HepG2 (cell line): ENCODE data around the gene GYS1. TPM values are rescaled to one million over a fixed set of nuclear protein-coding genes. Genes with fewer than 3 reads are reported as not detected.

Source experiments
- FOXK1 ChIP-seq: sonication (generic); formaldehyde crosslinking; IDR thresholded peaks from 2 replicates; pipeline ENCODE4 v1.4.0; 2020; ENCODE audit warnings: low read depth, missing genetic modification reagents, borderline replicate concordance
- HOXA9 ChIP-seq: sonication (generic); formaldehyde crosslinking; IDR thresholded peaks from 2 replicates; pipeline ENCODE4 v1.8.1; 2022; ENCODE audit warnings: missing genetic modification reagents, mild to moderate bottlenecking, moderate library complexity, borderline replicate concordance
- HOXD1 ChIP-seq: sonication (generic); formaldehyde crosslinking; IDR thresholded peaks from 2 replicates; pipeline ENCODE4 v1.5.0; 2020; ENCODE audit warnings: missing genetic modification reagents
- POLR2AphosphoS5 ChIP-seq: IDR thresholded peaks from 2 replicates; pipeline ENCODE4 v1.6.1; 2012; ENCODE audit warnings: low read depth, low read length
- SMYD3 ChIP-seq: sonication (generic); formaldehyde crosslinking; IDR thresholded peaks from 2 replicates; pipeline ENCODE4 v1.8.1; 2023; ENCODE audit warnings: mild to moderate bottlenecking, missing genetic modification reagents
- SP1 ChIP-seq, 2 experiments: fragments of 450-650 bp in 1 of 2; sonication (generic) in 1 of 2; formaldehyde crosslinking in 1 of 2; IDR thresholded peaks; 2 replicates each; pipeline versions ENCODE4 v1.4.0 to v1.6.1; 2016 to 2020; ENCODE audit warnings: missing genetic modification reagents in 1 of 2
- ZNF510 ChIP-seq: sonication (generic); formaldehyde crosslinking; IDR thresholded peaks from 2 replicates; pipeline ENCODE4 v1.4.0; 2020; ENCODE audit warnings: low read depth, mild to moderate bottlenecking, missing genetic modification reagents
- ZNF598 ChIP-seq: sonication (generic); formaldehyde crosslinking; IDR thresholded peaks from 2 replicates; pipeline ENCODE4 v1.5.1; 2020; ENCODE audit warnings: mild to moderate bottlenecking, missing genetic modification reagents, borderline replicate concordance
- polyA plus RNA-seq, 8 experiments: library from polyadenylated mRNA; depleted of rRNA in 3 of 8; stranded (reverse) in 7 of 8; unstranded in 1 of 8; fragments of >200 nt; fragmentation: Illumina TruSeq in 4 of 8; extraction: Trizol in 4 of 8; gene quantifications; 2 replicates each; pipeline versions ENCODE4 v1.2.1 to v1.2.3, GENCODE V29; 2011 to 2016; ENCODE audit warnings: low read depth in 4 of 8, missing spikeins in 1 of 8, mixed read lengths in 1 of 8; ENCODE audit not compliant: insufficient read depth in 1 of 8
- total RNA-seq, 5 experiments: library from RNA; depleted of rRNA; stranded (reverse); fragments of >200 nt; fragmentation: Illumina TruSeq; extraction: Trizol; gene quantifications; 2 replicates each; pipeline ENCODE4 v1.2.3, GENCODE V29; 2016; ENCODE audit warnings: low read depth in 1 of 5
- TF ChIP-seq, protein P1 (sequence below): sonication (generic); formaldehyde crosslinking; IDR thresholded peaks from 2 replicates; pipeline ENCODE4 v1.4.0; 2020; ENCODE audit warnings: mild to moderate bottlenecking, missing genetic modification reagents
- TF ChIP-seq, protein P2 (sequence below): IDR thresholded peaks from 2 replicates; pipeline ENCODE4 v1.6.1; 2016; ENCODE audit warnings: low read depth
- TF ChIP-seq, protein P3 (sequence below): sonication (generic); formaldehyde crosslinking; IDR thresholded peaks from 2 replicates; pipeline ENCODE4 v1.8.1; 2023; ENCODE audit warnings: mild to moderate bottlenecking, inconsistent platforms, moderate library complexity, missing genetic modification reagents, borderline replicate concordance
- TF ChIP-seq, protein P4 (sequence below): IDR thresholded peaks from 2 replicates; pipeline ENCODE4 v1.6.1; 2012; ENCODE audit warnings: low read length, improper control_type of control experiment
- TF ChIP-seq, protein P5 (sequence below): sonication (generic); formaldehyde crosslinking; IDR thresholded peaks from 2 replicates; pipeline ENCODE4 v1.4.0; 2020; ENCODE audit warnings: missing genetic modification reagents

Gene GYS1
- total and polyA plus RNA-seq, 2 of the 13 experiments (the other 11 are each of a cell fraction or from before 2014, with no cell fraction given) = 18.4 to 42.1 TPM

DNA sequence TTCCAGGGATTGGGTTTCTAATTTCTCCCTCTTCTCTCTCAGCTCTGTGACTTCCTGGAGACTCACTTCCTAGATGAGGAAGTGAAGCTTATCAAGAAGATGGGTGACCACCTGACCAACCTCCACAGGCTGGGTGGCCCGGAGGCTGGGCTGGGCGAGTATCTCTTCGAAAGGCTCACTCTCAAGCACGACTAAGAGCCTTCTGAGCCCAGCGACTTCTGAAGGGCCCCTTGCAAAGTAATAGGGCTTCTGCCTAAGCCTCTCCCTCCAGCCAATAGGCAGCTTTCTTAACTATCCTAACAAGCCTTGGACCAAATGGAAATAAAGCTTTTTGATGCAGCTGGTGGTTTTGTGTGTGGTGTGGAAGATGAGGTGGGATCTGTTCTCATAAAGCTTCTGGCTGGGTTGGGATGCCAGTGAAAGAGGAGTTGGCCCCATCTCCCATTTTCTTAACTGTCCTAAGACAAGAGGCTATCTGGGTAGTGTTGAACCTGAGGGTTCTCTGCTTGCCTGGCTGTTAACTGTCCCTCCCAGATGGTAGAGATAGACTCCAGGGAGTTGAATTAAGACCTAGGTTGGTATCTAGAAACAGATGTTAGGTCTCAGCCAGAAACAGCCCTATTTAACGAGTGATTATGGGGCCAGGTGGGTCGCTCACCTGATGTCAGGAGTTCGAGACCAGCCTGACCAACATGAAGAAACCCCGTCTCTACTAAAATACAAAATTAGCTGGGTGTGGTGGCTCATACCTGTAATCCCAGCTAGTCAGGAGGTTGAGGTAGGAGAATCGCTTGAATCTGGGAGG, 26.4 kb downstream of the GYS1 start (continued):
- TF ChIP-seq, protein P1, sequence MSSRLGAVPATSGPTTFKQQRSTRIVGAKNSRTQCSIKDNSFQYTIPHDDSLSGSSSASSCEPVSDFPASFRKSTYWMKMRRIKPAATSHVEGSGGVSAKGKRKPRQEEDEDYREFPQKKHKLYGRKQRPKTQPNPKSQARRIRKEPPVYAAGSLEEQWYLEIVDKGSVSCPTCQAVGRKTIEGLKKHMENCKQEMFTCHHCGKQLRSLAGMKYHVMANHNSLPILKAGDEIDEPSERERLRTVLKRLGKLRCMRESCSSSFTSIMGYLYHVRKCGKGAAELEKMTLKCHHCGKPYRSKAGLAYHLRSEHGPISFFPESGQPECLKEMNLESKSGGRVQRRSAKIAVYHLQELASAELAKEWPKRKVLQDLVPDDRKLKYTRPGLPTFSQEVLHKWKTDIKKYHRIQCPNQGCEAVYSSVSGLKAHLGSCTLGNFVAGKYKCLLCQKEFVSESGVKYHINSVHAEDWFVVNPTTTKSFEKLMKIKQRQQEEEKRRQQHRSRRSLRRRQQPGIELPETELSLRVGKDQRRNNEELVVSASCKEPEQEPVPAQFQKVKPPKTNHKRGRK (CRISPR knock-in tag) = no peak
- TF ChIP-seq ZNF598 (no peak), FOXK1 (peak; percentile 7; the same call in 1 of the 2 replicates), HOXD1 (CRISPR knock-in tag) (no peak), SMYD3 (CRISPR knock-in tag) (no peak), HOXA9 (CRISPR knock-in tag) (no peak), POLR2AphosphoS5 (peak; percentile 57), SP1 (IDR thresholded peaks at IDR 0.05) (no peak), SP1 (CRISPR knock-in tag; IDR thresholded peaks at IDR 0.05) (0 out of 2 replicates have a peak, but pooled peaks have one; percentile 5), ZNF510 (CRISPR knock-in tag) (no peak)
- TF ChIP-seq, protein P2, sequence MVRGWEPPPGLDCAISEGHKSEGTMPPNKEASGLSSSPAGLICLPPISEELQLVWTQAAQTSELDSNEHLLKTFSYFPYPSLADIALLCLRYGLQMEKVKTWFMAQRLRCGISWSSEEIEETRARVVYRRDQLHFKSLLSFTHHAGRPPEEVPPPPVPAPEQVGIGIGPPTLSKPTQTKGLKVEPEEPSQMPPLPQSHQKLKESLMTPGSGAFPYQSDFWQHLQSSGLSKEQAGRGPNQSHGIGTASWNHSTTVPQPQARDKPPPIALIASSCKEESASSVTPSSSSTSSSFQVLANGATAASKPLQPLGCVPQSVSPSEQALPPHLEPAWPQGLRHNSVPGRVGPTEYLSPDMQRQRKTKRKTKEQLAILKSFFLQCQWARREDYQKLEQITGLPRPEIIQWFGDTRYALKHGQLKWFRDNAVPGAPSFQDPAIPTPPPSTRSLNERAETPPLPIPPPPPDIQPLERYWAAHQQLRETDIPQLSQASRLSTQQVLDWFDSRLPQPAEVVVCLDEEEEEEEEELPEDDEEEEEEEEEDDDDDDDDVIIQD (CRISPR knock-in tag) = no peak
- TF ChIP-seq, protein P3, sequence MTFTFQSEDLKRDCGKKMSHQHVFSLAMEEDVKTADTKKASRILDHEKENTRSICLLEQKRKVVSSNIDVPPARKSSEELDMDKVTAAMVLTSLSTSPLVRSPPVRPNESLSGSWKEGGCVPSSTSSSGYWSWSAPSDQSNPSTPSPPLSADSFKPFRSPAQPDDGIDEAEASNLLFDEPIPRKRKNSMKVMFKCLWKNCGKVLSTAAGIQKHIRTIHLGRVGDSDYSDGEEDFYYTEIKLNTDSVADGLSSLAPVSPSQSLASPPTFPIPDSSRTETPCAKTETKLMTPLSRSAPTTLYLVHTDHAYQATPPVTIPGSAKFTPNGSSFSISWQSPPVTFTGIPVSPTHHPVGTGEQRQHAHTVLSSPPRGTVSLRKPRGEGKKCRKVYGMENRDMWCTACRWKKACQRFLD = no peak
- TF ChIP-seq, protein P4, sequence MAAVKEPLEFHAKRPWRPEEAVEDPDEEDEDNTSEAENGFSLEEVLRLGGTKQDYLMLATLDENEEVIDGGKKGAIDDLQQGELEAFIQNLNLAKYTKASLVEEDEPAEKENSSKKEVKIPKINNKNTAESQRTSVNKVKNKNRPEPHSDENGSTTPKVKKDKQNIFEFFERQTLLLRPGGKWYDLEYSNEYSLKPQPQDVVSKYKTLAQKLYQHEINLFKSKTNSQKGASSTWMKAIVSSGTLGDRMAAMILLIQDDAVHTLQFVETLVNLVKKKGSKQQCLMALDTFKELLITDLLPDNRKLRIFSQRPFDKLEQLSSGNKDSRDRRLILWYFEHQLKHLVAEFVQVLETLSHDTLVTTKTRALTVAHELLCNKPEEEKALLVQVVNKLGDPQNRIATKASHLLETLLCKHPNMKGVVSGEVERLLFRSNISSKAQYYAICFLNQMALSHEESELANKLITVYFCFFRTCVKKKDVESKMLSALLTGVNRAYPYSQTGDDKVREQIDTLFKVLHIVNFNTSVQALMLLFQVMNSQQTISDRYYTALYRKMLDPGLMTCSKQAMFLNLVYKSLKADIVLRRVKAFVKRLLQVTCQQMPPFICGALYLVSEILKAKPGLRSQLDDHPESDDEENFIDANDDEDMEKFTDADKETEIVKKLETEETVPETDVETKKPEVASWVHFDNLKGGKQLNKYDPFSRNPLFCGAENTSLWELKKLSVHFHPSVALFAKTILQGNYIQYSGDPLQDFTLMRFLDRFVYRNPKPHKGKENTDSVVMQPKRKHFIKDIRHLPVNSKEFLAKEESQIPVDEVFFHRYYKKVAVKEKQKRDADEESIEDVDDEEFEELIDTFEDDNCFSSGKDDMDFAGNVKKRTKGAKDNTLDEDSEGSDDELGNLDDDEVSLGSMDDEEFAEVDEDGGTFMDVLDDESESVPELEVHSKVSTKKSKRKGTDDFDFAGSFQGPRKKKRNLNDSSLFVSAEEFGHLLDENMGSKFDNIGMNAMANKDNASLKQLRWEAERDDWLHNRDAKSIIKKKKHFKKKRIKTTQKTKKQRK = no peak
- TF ChIP-seq, protein P5, sequence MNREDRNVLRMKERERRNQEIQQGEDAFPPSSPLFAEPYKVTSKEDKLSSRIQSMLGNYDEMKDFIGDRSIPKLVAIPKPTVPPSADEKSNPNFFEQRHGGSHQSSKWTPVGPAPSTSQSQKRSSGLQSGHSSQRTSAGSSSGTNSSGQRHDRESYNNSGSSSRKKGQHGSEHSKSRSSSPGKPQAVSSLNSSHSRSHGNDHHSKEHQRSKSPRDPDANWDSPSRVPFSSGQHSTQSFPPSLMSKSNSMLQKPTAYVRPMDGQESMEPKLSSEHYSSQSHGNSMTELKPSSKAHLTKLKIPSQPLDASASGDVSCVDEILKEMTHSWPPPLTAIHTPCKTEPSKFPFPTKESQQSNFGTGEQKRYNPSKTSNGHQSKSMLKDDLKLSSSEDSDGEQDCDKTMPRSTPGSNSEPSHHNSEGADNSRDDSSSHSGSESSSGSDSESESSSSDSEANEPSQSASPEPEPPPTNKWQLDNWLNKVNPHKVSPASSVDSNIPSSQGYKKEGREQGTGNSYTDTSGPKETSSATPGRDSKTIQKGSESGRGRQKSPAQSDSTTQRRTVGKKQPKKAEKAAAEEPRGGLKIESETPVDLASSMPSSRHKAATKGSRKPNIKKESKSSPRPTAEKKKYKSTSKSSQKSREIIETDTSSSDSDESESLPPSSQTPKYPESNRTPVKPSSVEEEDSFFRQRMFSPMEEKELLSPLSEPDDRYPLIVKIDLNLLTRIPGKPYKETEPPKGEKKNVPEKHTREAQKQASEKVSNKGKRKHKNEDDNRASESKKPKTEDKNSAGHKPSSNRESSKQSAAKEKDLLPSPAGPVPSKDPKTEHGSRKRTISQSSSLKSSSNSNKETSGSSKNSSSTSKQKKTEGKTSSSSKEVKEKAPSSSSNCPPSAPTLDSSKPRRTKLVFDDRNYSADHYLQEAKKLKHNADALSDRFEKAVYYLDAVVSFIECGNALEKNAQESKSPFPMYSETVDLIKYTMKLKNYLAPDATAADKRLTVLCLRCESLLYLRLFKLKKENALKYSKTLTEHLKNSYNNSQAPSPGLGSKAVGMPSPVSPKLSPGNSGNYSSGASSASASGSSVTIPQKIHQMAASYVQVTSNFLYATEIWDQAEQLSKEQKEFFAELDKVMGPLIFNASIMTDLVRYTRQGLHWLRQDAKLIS (CRISPR knock-in tag) = peak; percentile 55
